DMS153 treated with DMSO at 0.1 percent for 48 hours (cell line): Measurements from ENCODE around the gene STOM.

Source experiments
- DNase-seq: peaks from one replicate; lab custom pipeline; 2025; ENCODE audit not compliant: unreplicated experiment; lab: John Stamatoyannopoulos, UW

The STOM gene

GRCh38 chr9:121371495-121372061, 1.5 kb upstream of the STOM start:
- DNase-seq, result no peak

- DNase-seq, result no peak
Measured at GRCh38 chr9:121368745-121369144, 1.3 kb downstream of the STOM start.

- DNase-seq, result no peak
Measured at GRCh38 chr9:121368138-121368522, 1.9 kb downstream of the STOM start.

- DNase-seq, result no peak
Measured at GRCh38 chr9:121367306-121368137, 2.5 kb downstream of the STOM start.

GRCh38 chr9:121366611-121367192, 3.3 kb downstream of the STOM start:
- DNase-seq, result no peak

- DNase-seq, result no peak
Measured at GRCh38 chr9:121365564-121365963, 4.5 kb downstream of the STOM start.

- no peak for DNase-seq
Measured at GRCh38 chr9:121364886-121365285, 5.2 kb downstream of the STOM start.

- DNase-seq, result no peak
Measured at GRCh38 chr9:121364077-121364476, 6.0 kb downstream of the STOM start.

GRCh38 chr9:121363622-121363961, 6.5 kb downstream of the STOM start:
- DNase-seq, result no peak

- DNase-seq, result no peak
Measured at GRCh38 chr9:121362813-121363621, 7.0 kb downstream of the STOM start.

GRCh38 chr9:121360601-121361374, 9.3 kb downstream of the STOM start:
- no peak for DNase-seq

- DNase-seq, result no peak
Measured at GRCh38 chr9:121359351-121360294, 10.4 kb downstream of the STOM start.

- no peak for DNase-seq
Measured at GRCh38 chr9:121358751-121359150, 11.3 kb downstream of the STOM start.

- DNase-seq, result no peak
Measured at GRCh38 chr9:121357011-121357410, 13.0 kb downstream of the STOM start.

GRCh38 chr9:121354762-121355161, 15.3 kb downstream of the STOM start:
- no peak for DNase-seq

GRCh38 chr9:121354141-121354540, 15.9 kb downstream of the STOM start:
- no peak for DNase-seq

GRCh38 chr9:121353241-121354061, 16.6 kb downstream of the STOM start:
- DNase-seq, result no peak

- DNase-seq, result no peak
Measured at GRCh38 chr9:121350993-121351561, 19.0 kb downstream of the STOM start.

GRCh38 chr9:121350036-121350435, 20.0 kb downstream of the STOM start:
- DNase-seq, result no peak
